HG03520 (cell line): ENCODE measurements around the gene ANXA5.

Experiments used
- ATAC-seq: cut with Tn5 transposase; IDR thresholded peaks from one replicate; pipeline ENCODE4 v1.9.1; 2021; ENCODE audit warnings: mild to moderate bottlenecking, moderate library complexity; ENCODE audit not compliant: unreplicated experiment

The ANXA5 gene

GRCh38 chr4:121650741-121651140 is 46.0 kb downstream of the ANXA5 start:
- ATAC-seq: no peak

GRCh38 chr4:121648516-121648915 is 48.3 kb downstream of the ANXA5 start:
- no peak for ATAC-seq

GRCh38 chr4:121642876-121643585 is 53.7 kb downstream of the ANXA5 start:
- no peak for ATAC-seq

GRCh38 chr4:121642292-121642691 is 54.5 kb downstream of the ANXA5 start:
- no peak for ATAC-seq

GRCh38 chr4:121633653-121634052 is 63.1 kb downstream of the ANXA5 start:
- no peak for ATAC-seq

- ATAC-seq: no peak
Observed at GRCh38 chr4:121632636-121633035, 64.1 kb downstream of the ANXA5 start.
